HG02623 (cell line): ENCODE results near the gene LDAH.
A peak's percentile ranks its signal among the peaks of the same experiment; 100 is the strongest.
"Not testable (repeated sequence)": the region's sequence is repeated elsewhere in the genome, so short reads cannot be mapped to it uniquely, and the experiment has no call there.

Source experiments
- ATAC-seq: cut with Tn5 transposase; IDR thresholded peaks from one replicate; pipeline ENCODE4 v1.9.1; 2021; ENCODE audit warnings: moderate library complexity; ENCODE audit not compliant: unreplicated experiment

LDAH gene

GRCh38 chr2:20793944-20794343, 29.0 kb downstream of the LDAH start:
- ATAC-seq = not testable (repeated sequence)

DNA sequence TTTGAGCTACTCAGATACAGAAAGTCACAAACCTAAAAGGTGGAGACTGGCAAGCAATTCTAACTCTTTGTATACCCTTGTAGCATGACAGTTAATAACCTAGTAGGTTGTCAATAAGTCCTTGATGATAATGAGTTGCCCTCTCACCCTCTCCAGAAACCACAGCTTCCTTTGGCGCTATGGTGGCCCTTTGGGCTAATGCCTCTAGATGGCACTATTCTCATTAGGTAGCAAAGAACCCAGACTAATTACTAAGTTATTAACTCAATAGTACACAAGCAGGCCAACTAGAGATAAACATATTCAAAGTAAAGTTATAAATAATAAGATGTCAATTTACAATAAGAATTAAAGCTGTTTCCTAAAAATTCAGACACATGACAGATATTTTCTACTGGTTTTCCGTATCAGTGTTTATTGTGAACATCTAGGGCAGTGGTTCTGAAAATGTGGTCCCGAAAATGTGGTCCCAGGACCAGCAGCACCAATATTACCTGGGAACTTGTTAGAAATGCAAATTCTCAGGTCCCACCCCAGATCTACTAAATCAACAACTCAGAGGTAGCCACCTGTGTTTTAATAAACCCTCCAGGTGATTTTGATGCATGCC, 41.1 kb downstream of the LDAH start:
- peak; percentile 68 for ATAC-seq

GRCh38 chr2:20771299-20771698, 51.6 kb downstream of the LDAH start:
- ATAC-seq = no peak

DNA sequence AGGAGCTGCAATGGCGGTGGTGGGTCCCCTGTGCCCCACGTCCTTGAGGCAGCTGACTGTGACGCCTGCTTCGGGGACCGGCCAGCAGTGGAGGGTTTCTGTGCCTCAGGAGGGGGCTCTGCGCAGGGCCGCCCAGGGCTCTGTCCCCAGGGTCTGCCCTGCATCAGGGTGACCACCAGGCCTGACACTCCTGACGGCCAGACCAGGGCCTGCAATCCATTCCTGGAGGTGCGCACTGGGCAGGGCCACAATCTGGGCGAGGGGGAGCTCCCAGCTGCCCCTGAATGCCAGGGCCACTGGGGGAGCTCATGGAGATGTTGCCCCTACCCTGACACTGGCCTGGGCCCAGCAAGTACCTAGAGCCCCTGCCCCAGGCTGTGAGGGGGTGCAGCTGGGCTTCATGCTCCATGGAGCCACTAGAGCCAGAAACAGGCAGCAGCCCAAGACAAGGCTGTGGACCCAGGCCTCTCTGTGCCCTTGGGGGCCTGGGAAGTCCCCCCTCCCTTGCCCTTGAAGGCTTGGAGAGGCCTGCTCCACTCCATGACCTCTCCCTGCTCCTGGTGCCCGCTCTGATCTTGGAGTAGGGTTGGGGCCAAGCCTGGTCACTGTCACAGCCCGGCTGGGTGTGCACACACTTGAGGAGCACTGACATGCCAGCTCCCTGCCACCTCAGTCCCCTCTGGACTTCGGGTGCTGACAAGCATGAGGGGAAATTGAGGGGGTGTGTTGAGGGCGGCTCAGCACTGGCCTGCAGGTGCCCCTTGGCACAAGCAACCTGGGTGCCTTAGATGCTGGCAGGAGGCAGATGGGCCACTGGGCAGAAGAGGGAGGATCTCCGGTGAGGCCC, 55.9 kb downstream of the LDAH start:
- no peak for ATAC-seq

DNA sequence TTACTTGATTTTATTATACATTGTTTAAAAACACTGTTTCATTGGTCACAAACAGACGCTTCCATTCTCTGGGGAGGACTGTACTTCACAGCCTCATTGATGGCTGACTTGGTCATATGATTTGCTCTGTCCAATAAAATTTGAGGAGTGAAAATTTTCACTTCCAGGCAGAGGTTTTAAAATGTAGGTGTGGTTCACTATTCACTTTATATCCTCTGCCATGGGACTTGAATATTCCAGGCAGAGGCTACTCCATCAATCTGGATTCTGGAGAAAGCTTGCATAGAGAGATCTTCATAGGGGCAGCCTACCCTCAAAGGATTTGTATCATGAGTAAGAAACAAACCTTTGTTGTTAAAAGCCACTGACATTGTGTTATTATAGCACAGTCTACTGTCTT, 56.7 kb downstream of the LDAH start:
- no peak for ATAC-seq

DNA sequence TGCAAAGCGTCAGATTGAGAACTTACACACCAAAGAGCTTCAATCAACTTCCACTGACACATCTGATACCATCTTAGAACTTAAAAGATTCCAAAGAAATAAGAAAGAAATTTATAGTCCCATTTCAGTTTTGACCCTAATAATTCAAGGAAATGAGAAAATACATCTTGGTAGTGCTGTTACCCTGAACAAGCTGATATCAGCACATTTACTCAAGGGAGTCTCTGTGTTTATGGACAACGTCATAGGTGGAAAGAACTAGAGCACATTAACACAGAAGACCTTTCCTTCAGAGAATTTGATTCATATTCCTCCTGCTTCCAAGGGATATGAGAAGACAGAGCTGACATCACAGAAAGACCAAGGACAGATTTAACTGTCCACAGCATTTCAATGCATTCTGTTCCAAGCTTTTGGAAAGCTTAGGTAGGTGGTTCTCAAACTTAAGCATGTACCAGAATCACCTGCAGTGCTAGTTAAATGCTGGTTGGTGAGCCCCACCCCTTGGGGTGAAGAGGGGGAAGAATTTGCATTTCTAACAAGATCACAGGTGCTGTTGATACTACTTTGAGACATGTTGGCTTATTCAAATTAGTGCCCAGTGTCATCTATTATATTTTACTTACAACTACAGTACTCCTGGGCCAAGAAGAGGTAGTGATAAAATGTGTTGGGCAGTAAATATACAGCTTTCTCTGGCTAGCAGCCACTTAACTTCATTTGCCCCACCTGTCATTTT, 59.8 kb downstream of the LDAH start:
- ATAC-seq = no peak

DNA sequence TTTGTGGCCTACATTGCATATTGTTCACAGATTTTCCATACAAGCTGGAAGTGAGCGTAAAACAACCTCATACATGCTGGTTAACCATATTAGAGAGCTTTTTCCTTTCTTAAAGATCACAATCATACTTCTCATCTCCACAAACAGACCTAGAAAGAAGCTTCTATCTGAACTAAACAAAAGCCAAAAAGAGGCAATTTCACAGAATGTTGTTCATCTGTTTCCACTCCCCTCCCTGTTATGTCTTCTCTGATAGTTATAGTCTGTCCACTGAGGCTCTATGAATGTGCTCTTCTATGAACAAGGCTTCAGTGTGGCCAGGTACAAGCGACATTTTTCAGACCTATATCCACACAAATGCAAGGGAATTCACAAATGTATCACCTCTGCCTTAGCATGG, 63.4 kb downstream of the LDAH start:
- ATAC-seq = no peak

DNA sequence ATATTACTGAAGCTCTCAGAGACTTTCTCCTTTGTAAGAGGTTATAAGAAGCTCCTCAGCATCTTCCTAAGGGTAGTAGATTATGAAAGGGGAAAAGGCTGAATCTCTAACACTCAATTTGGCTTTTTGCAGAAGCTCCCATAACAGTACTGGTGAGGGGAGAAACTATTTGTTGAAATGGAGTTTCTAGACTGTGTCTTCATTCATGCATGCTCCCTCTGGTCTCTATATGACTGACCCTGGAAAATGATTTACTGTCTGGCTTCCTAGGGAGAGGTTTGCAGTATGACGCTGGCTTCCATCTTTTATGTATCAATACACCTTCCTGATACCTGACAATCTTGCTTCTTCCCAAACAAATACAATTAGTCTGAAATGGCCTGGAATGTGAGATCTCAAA, 63.9 kb downstream of the LDAH start:
- ATAC-seq = peak; percentile 83

GRCh38 chr2:20757405-20758090, 65.4 kb downstream of the LDAH start:
- ATAC-seq = no peak

- ATAC-seq = no peak
Measured at GRCh38 chr2:20755132-20755800, 67.6 kb downstream of the LDAH start.

- ATAC-seq = no peak
Measured at GRCh38 chr2:20752293-20752692, 70.6 kb downstream of the LDAH start.

GRCh38 chr2:20747317-20747716, 75.6 kb downstream of the LDAH start:
- no peak for ATAC-seq

DNA sequence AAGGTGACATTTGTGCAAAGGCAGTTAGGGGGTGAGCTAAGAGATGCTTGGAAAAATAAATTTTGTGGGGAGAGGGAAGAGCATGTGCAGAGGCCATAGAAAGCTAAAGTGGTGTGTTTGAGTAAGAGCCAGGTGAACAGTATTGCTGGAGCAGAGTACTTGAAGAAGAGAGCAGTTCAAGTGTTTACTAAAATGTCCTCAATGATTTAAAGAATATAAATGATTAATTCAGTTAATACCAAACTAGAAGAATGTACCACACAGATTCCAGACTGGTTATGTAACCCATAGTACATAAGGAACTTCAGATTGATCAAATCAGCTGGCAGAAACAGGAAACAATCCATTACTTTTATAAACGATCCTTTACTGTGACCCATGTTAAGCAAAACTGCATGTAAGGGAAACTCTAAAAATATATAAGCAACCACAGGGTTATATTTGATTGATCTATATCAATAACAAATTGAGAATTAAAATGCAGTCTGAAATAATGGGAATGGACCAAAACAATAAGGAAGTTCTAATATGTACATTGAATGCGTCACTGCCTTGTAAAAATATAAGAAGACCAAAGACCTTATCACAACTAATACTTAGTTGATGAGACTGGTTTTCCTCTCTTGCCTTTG, 76.9 kb downstream of the LDAH start:
- no peak for ATAC-seq

GRCh38 chr2:20744366-20745335, 78.2 kb downstream of the LDAH start:
- ATAC-seq = peak; percentile 86

DNA sequence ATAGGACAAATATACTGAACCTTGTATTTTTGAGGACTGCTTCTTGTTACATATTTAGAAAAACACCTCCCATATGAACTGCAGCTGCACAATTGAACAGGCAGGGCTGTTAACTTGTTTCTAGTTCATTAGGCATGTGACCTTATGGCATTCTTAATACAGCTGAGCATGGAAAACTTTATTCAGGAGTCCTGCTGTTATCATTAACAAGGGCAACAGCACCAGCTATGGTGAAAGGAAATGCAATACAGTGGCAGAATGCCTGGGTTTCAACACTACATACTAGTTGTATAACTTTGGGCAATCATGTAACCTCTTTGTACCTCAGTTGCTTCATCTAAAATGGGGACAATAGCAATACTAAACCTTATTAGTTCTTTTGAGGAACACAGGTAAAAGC, 84.1 kb downstream of the LDAH start:
- ATAC-seq = no peak

GRCh38 chr2:20737505-20737904, 85.4 kb downstream of the LDAH start:
- ATAC-seq = peak; percentile 99

DNA sequence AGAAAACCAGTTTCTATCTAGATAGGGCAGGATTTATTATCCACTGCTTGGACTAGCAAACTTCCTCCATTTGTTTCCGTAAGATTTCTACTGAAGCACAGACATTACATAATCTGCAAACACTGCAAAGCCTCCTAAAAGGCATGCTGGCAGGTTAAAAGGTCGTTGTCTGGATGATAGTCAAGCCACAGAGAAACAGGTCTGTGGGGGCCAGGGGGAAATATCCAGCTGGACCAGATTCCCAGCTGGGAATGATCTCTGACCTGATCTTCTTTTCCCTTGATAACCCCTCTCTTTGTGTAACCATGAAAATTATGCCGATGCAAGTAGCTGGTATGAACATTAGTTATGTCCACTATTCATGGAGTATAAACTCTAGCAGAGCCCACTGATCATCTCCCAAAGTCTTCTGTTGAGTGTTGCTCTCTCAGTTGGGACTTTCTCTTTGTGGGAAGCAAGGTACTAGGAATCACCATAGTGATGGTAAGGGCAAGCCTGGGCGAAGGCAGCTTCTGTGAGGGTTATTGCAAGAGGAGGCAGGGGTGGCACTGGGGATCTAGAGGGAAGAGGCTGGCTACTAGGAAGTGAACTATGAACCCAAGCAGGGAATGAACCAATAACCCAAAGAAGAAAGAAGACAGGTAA, 94.7 kb downstream of the LDAH start:
- ATAC-seq = no peak

GRCh38 chr2:20726913-20727312, 96.0 kb downstream of the LDAH start:
- ATAC-seq = no peak

DNA sequence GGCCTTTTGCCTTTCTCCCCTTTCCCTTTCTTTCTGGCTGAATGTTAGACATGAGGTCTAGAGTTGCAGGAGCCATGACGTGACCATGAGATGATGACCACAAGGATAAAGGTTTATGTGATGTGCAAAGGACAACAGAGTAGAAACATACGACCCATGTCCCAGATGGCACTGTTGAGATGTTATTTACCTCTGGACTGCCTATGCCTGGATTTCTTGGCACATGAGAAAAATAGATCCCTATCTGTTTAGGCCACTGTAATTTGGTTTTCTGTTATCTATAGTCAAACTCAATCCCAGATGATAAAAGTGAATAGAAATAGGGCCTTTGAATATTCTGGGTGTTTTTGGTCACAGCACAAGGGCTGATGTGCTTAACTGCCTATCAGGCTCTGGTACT, 97.1 kb downstream of the LDAH start:
- no peak for ATAC-seq
